ENCODE data around the gene TLE2.

TLE2 gene

DNA sequence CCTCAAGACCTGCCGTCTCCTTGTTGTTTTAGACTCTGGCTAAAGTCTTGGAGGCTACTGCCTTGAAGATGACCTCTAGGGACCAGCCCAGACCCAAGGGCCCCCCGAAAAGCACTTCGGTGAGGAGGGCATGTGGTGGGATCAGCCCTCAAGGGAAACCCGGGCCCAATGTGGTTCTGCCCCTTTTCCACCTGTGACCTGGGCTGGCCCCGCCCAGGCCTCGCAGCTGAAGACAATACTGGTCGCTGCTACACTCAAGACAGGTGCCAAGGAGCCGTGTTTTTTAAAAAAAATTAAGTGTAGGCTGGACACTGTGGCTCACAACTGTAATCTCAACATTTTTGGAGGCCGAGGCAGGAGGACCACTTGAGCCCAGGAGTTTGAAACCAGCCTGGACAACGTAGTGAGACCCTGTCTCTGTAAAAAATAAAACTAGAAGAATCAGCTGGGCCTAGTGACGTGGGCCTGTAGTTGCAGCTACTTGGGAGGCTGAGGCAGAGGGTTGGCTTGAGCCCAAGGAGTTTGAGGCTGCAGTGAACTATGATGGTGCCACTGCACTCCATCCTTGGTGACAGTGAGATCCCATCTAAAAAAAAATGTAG lies 50.8 kb downstream of the TLE2 start:
- TF ChIP-seq CTCF (IDR thresholded peaks at IDR 0.05; ENCODE audit: extremely low read depth, missing control alignments), result no peak
- DNase-seq (ENCODE audit: low spot score), result peak; percentile 17

- peak; percentile 31 for DNase-seq (ENCODE audit: low spot score)
- no peak for TF ChIP-seq CTCF (IDR thresholded peaks at IDR 0.05; ENCODE audit: extremely low read depth, missing control alignments)
Measured at GRCh38 chr19:2977746-2978138, 51.3 kb downstream of the TLE2 start.

DNA sequence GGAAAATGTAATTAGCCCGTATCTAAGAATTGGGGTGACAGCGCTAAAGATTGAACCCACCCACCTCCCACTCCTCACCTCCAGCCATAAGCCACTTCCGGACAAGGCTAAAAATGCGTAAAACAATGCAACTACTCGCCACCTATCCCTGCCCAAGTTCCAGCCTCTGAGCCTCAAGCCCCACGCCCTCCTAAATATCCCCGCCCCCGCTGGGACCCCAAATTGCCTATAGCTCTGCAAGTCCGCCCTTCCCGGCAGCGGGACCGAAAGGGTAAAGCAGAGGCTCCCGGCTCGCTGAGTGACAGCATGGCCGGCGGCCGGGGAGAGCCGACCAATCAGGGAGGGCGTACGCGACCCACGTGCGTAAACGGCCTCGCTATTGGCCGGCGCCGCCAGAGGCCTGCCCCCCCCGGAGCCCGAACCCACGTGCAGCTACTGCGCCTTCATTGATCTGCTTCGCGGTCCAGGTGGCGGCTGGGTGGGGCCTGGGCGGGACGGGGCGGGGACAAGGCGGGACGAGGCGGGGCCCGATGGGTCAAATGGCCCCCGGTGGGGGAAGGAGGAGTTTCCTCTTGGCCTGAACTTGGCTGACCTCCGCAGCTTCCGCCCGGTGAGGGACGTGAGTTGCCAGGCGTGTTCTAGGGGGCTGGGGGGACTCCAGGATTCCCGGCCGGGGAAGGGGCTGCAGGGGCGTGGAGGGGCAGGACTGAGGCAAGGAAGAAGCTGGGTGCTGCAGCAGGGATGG lies 51.9 kb downstream of the TLE2 start, which contains the start of gene TLE6:
Gene TLE6, plus strand, starts transcription at position 564 of the 745 bp plus-strand sequence. CDS start 670 bp downstream, outside the sequence.
- DNase-seq (ENCODE audit: low spot score), result peak; percentile 98
- no peak for TF ChIP-seq CTCF (IDR thresholded peaks at IDR 0.05; ENCODE audit: extremely low read depth, missing control alignments)

DNA sequence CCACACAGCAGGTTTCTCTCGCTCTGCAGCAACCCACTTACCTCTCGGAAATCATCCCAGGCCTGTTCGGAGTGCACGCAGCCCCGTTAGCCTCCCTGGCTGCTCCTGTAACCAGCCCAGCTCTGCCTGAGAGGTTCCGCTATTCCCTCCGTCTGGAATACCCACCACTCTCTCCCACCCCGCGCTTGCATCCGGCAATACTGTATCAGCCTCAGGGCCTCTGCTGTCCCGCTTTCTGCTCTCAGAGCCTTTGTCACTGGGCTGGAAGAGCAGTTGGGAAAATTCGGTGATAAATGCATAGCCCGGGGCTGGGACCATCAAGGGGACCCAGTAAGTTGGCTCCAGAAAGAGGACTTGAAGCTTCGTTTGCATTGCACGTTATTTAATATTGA lies 52.5 kb downstream of the TLE2 start:
- DNase-seq (ENCODE audit: low spot score), result no peak
- TF ChIP-seq CTCF (IDR thresholded peaks at IDR 0.05; ENCODE audit: extremely low read depth, missing control alignments), result no peak

DNA sequence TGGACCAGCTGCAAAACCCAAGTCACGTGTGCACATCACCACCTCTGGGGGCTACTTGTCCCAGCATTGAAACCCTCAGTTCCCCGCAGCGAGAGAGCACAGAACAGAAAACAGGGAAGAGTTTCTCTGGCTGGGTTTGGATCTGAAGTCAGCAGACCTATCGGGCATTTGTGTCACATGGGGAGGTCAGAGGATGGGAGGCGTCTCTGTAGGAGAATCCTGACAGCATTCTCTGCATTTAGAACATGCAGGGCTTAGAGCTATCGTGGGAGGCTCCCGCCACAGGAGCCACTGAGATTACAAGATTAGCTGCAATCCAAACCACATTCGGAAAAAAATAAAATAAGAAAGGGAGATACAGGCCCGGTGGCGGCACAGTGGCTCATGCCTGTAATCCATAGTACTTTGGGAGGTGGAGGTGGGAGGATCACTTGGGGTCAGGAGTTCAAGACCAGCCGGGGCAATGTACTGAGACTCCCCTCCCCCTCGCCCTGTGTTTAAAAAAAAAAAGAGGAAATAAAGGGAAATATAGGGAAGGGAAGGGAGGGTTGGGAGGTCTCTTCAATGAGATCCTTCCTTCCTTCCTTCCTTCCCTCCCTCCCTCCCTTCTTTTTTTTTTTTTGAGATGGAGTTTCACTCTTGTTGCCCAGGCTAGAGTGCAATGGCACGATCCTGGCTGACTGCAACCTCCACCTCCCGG lies 54.6 kb downstream of the TLE2 start:
- DNase-seq (ENCODE audit: low spot score), result no peak
- TF ChIP-seq CTCF (IDR thresholded peaks at IDR 0.05; ENCODE audit: extremely low read depth, missing control alignments), result no peak

DNA sequence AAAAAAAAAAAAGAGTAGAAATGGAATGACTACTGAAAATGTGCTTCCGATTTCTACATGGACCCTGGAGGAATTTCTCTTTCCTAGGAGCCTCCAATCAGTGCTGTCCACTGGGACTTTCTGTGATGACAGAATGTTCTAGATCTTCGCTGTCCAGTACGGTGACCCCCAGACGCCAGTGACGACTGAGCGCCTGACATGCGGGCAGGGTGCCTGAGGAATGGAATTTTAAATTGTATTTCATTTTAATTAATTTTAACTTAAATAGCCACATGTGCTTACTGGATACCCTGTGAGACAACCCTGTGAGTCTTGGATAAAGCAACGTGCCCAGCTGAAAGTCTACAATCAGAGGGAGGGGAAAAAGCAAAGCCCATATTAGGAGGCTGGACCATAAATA lies 55.9 kb downstream of the TLE2 start:
- TF ChIP-seq CTCF (IDR thresholded peaks at IDR 0.05; ENCODE audit: extremely low read depth, missing control alignments), result no peak
- no peak for DNase-seq (ENCODE audit: low spot score)

Data from GM20000 (cell line).